Adrenal gland (tissue), 12 donors: ENCODE data around the gene ATP4A. TPM values are rescaled to one million over a fixed set of nuclear protein-coding genes. Genes with fewer than 3 reads are reported as not detected.

Source experiments
- DNase-seq, 7 donors: peaks; one replicate each; pipeline ENCODE4 v3.0.0-alpha.2; 2019 to 2020
- H3K27ac ChIP-seq, 5 donors: fragments of 200-600 bp; sonication (generic) in 4 of 5; 1 replicate in 3 of 5; 2 replicates in 2 of 5; pipeline versions ENCODE4 v1.5.1 to v1.8.0; 2016 to 2020; ENCODE audit warnings: mild to moderate bottlenecking in 1 of 5
- H3K27me3 ChIP-seq: fragments of 200-600 bp; 2 replicates; pipeline ENCODE4 v1.8.0; 2021
- H3K36me3 ChIP-seq, 2 donors: fragments of 200-600 bp; replicated peaks in 1 of 2; 1 replicate in 1 of 2; 2 replicates in 1 of 2; pipeline versions ENCODE4 v1.5.1 to v1.8.0; 2018 to 2022
- H3K4me1 ChIP-seq, 2 donors: fragments of 200-600 bp; replicated peaks in 1 of 2; 1 replicate in 1 of 2; 2 replicates in 1 of 2; pipeline versions ENCODE4 v1.5.1 to v1.8.0; 2018 to 2021
- H3K4me3 ChIP-seq, 4 donors: fragments of 200-600 bp; sonication (generic) in 3 of 4; one replicate each; pipeline ENCODE4 v1.5.1; 2016 to 2018
- H3K9me3 ChIP-seq, 3 donors: fragments of 200-600 bp; sonication (generic) in 1 of 3; replicated peaks in 1 of 3; 1 replicate in 2 of 3; 2 replicates in 1 of 3; pipeline versions ENCODE4 v1.5.1 to v1.8.0; 2016 to 2021
- CTCF ChIP-seq, 6 experiments: fragments of 450-650 bp in 4 of 6; fragments of 200-600 bp in 2 of 6; sonication (generic) in 1 of 6; IDR thresholded peaks; 1 replicate in 5 of 6; 2 replicates in 1 of 6; pipeline versions ENCODE4 v1.5.1 to v1.8.0; 2016 to 2021; ENCODE audit warnings: antibody characterized with exemption in 6 of 6, mild to moderate bottlenecking in 2 of 6, moderate library complexity in 1 of 6
- POLR2A ChIP-seq, 2 donors: fragments of 450-650 bp; IDR thresholded peaks; one replicate each; pipeline ENCODE4 v1.6.1; 2017; ENCODE audit warnings: antibody characterized with exemption in 2 of 2, mild to moderate bottlenecking in 2 of 2, moderate library complexity in 1 of 2
- WGBS, 4 donors: extraction: QIAGEN DNeasy Blood & Tissue Kit in 2 of 4; methylation state at CpG; one replicate each; pipeline versions ENCODE4 v1.1.5 to v1.1.7; 2013 to 2017; 5-methylcytosine and 5-hydroxymethylcytosine counted together
- intact Hi-C, 2 donors: fragments of 100-400 bp; cut with DNase I; formaldehyde crosslinking; loops; one replicate each; pipeline versions ENCODE4 v1.14.1 to v1.15.0; 2022 to 2023
- polyA plus RNA-seq, 3 donors: library from polyadenylated mRNA; stranded (reverse); fragments of 200-250 nt in 2 of 3; fragments of 350-450 nt in 1 of 3; fragmentation: Illumina TruSeq in 1 of 3; extraction: RNeasy Lipid Tissue Mini Kit (QIAGEN cat#74804) in 1 of 3; gene quantifications; one replicate each; pipeline ENCODE4 v1.2.3, GENCODE V29; 2013 to 2014
- total RNA-seq, 9 donors: library from RNA; depleted of rRNA in 4 of 9; stranded (reverse); fragments of >200 nt in 4 of 9; fragments of 120-200 nt in 1 of 9; fragmentation: NEBNext Ultra II Directional in 1 of 9; extraction: Animal tissue kit (Norgen Biotek cat#: 25700) in 1 of 9; gene quantifications; one replicate each; pipeline versions ENCODE4 v1.1.0 to v1.2.4, GENCODE V29; 2013 to 2023
- donor health status: healthy with polysubstance abuse.
- donor health status: Bipolar disorder and iron deficiency.
- donor health status: DM: yes; HTN: yes; CAD: no.
- donor health status: DM: no; HTN: no; CAD: no.
- donor health status: DM: no; HTN: no; CAD: no.
- donor health status: DM: yes; HTN: yes; CAD: no.

ATP4A gene
- total and polyA plus RNA-seq, 12 donors, result 2.2 to 63.5 (median 7.5) TPM

- DNase-seq, result no peak
- Histone ChIP-seq H3K36me3 (no peaks in the 10 kb centered on the region), H3K27me3 (peaks cover 16% of the 10 kb centered on the region), H3K9me3 (no peaks in the 10 kb centered on the region), H3K4me3 (no peak overlapping the region), H3K27ac (no peak overlapping the region), H3K4me1 (no peaks in the 10 kb centered on the region)
- 66 to 82% (median 72%) methylated on average over 8 to 10 of the region's 10 CpGs for WGBS, 4 donors
- intact Hi-C loops, result no loop called here
- TF ChIP-seq POLR2A (IDR thresholded peaks at IDR 0.05), result no peak
- no peak for TF ChIP-seq CTCF (IDR thresholded peaks at IDR 0.05)
Measured at GRCh38 chr19:35534803-35535480, 28.5 kb downstream of the ATP4A start.

GRCh38 chr19:35533822-35534392 lies 29.6 kb downstream of the ATP4A start:
- peaks cover 23% of the 10 kb centered on the region for H3K27me3 ChIP-seq
- no peaks in the 10 kb centered on the region for H3K9me3 ChIP-seq
- no peak overlapping the region for H3K27ac ChIP-seq
- no peak overlapping the region for H3K4me3 ChIP-seq
- intact Hi-C loops, result no loop called here
- DNase-seq, result peak in 2 of 7 donors; percentile 54 to 58
- H3K36me3 ChIP-seq, result no peaks in the 10 kb centered on the region
- WGBS, 4 donors, result 2 to 8% (median 3%) methylated on average over 16 to 30 of the region's 30 CpGs
- no peak for TF ChIP-seq CTCF (IDR thresholded peaks at IDR 0.05)
- TF ChIP-seq POLR2A (IDR thresholded peaks at IDR 0.05), result no peak
- no peaks in the 10 kb centered on the region for H3K4me1 ChIP-seq

GRCh38 chr19:35533201-35533821 lies 30.1 kb downstream of the ATP4A start, which contains the start of gene GAPDHS:
TSS of gene GAPDHS (plus strand) at chr19:35533456. CDS start at chr19:35533528, 72 bp downstream.
- Histone ChIP-seq H3K4me1 (no peaks in the 10 kb centered on the region), H3K36me3 (no peaks in the 10 kb centered on the region), H3K27ac (no peak within 1 kb of the TSS), H3K27me3 (peaks cover 29% of the 10 kb centered on the region), H3K9me3 (no peaks in the 10 kb centered on the region), H3K4me3 (no peak within 1 kb of the TSS)
- WGBS, 4 donors, result 29 to 44% (median 34%) methylated on average over 25 to 39 of the region's 39 CpGs
- no peak for DNase-seq
- TF ChIP-seq POLR2A (IDR thresholded peaks at IDR 0.05) (no peak), CTCF (IDR thresholded peaks at IDR 0.05) (no peak)
- intact Hi-C loops, result no loop called here

- Histone ChIP-seq H3K27me3 (peaks cover 29% of the 10 kb centered on the region), H3K9me3 (no peaks in the 10 kb centered on the region), H3K4me3 (no peak overlapping the region), H3K27ac (no peak overlapping the region), H3K4me1 (no peaks in the 10 kb centered on the region), H3K36me3 (no peaks in the 10 kb centered on the region)
- intact Hi-C loops, result no loop called here
- TF ChIP-seq POLR2A (IDR thresholded peaks at IDR 0.05) (no peak), CTCF (IDR thresholded peaks at IDR 0.05) (no peak)
- 41 to 56% (median 49%) methylated on average over 6 of the region's 6 CpGs for WGBS, 4 donors
- DNase-seq, result no peak
Measured at GRCh38 chr19:35531291-35531690, 32.2 kb downstream of the ATP4A start.
